ENCODE results near the gene TMEM51. TPM values are rescaled to one million over a fixed set of nuclear protein-coding genes. Genes with fewer than 3 reads are reported as not detected.

The TMEM51 gene
- total RNA-seq, 1 experiment from 2014 or later = 24.7 TPM

- H3K27me3 Mint-ChIP-seq (ENCODE audit: insufficient read depth, unreplicated experiment) = peaks cover 4% of the 10 kb centered on the region
- POLR2A ChIA-PET = no interaction called here
- H3K27ac Mint-ChIP-seq (ENCODE audit: unreplicated experiment) = no peak overlapping the region
- intact Hi-C loops (cut with micrococcal nuclease; ENCODE audit: unreplicated experiment) = loop anchor here (10.0 kb wide), 1 partner anchor 1142 kb away; no protein-coding TSS in a partner anchor
- H3K27me3 ChIP-seq (replicated peaks; ENCODE audit: control insufficient read depth, insufficient read depth, low read length) = no peaks in the 10 kb centered on the region
- CTCF ChIA-PET = no interaction called here
- H3K4me3 Mint-ChIP-seq (ENCODE audit: unreplicated experiment) = no peak overlapping the region
- DNase-seq = no peak
- H3K4me3 ChIP-seq (ENCODE audit: low read depth, low read length) = no peak overlapping the region
- no peaks in the 10 kb centered on the region for H3K9me3 ChIP-seq
- H3K4me1 Mint-ChIP-seq (ENCODE audit: low read depth, unreplicated experiment) = no peaks in the 10 kb centered on the region
- no peak for TF ChIP-seq CTCF (IDR thresholded peaks at IDR 0.05; ENCODE audit: insufficient read depth in 1 of 2, low read depth in 1 of 2, low read length in 1 of 2, severe bottlenecking in 1 of 2, unreplicated experiment in 1 of 2)
- no peaks in the 10 kb centered on the region for H3K4me1 ChIP-seq
- BruUV-seq (replicated peaks) = no TSS peak
- no peaks in the 10 kb centered on the region for H3K9me3 Mint-ChIP-seq (ENCODE audit: unreplicated experiment)
- H3K36me3 Mint-ChIP-seq (ENCODE audit: insufficient read depth, unreplicated experiment) = no peaks in the 10 kb centered on the region
- no peaks in the 10 kb centered on the region for H3K36me3 ChIP-seq (ENCODE audit: control insufficient read depth, insufficient read depth, low read length)
Observed at GRCh38 chr1:15106608-15107007, 46.9 kb upstream of the TMEM51 start.

GRCh38 chr1:15107058-15107687, 46.4 kb upstream of the TMEM51 start:
- ChIA-PET POLR2A (no interaction called here), CTCF (no interaction called here)
- no peaks in the 10 kb centered on the region for H3K9me3 Mint-ChIP-seq (ENCODE audit: unreplicated experiment)
- no peak overlapping the region for H3K27ac Mint-ChIP-seq (ENCODE audit: unreplicated experiment)
- BruUV-seq (replicated peaks) = no TSS peak
- H3K9me3 ChIP-seq = no peaks in the 10 kb centered on the region
- no peak for DNase-seq
- H3K4me1 Mint-ChIP-seq (ENCODE audit: low read depth, unreplicated experiment) = no peaks in the 10 kb centered on the region
- intact Hi-C loops (cut with micrococcal nuclease; ENCODE audit: unreplicated experiment) = loop anchor here (10.0 kb wide), 1 partner anchor 1142 kb away; no protein-coding TSS in a partner anchor
- no peaks in the 10 kb centered on the region for H3K36me3 Mint-ChIP-seq (ENCODE audit: insufficient read depth, unreplicated experiment)
- no peaks in the 10 kb centered on the region for H3K27me3 ChIP-seq (replicated peaks; ENCODE audit: control insufficient read depth, insufficient read depth, low read length)
- no peak overlapping the region for H3K4me3 ChIP-seq (ENCODE audit: low read depth, low read length)
- no peaks in the 10 kb centered on the region for H3K36me3 ChIP-seq (ENCODE audit: control insufficient read depth, insufficient read depth, low read length)
- TF ChIP-seq CTCF (IDR thresholded peaks at IDR 0.05; ENCODE audit: insufficient read depth in 1 of 2, low read depth in 1 of 2, low read length in 1 of 2, severe bottlenecking in 1 of 2, unreplicated experiment in 1 of 2) = no peak
- no peaks in the 10 kb centered on the region for H3K4me1 ChIP-seq
- no peak overlapping the region for H3K4me3 Mint-ChIP-seq (ENCODE audit: unreplicated experiment)
- H3K27me3 Mint-ChIP-seq (ENCODE audit: insufficient read depth, unreplicated experiment) = no peaks in the 10 kb centered on the region

- Mint-ChIP-seq H3K9me3 (ENCODE audit: unreplicated experiment) (no peaks in the 10 kb centered on the region), H3K4me1 (ENCODE audit: low read depth, unreplicated experiment) (no peaks in the 10 kb centered on the region)
- BruUV-seq (replicated peaks) = no TSS peak
Observed at GRCh38 chr1:15107911-15108310, 45.6 kb upstream of the TMEM51 start.

More at GRCh38 chr1:15107911-15108310, 45.6 kb upstream of the TMEM51 start:
- H3K36me3 ChIP-seq (ENCODE audit: control insufficient read depth, insufficient read depth, low read length) = no peaks in the 10 kb centered on the region
- Mint-ChIP-seq H3K36me3 (ENCODE audit: insufficient read depth, unreplicated experiment) (no peaks in the 10 kb centered on the region), H3K27me3 (ENCODE audit: insufficient read depth, unreplicated experiment) (no peaks in the 10 kb centered on the region), H3K27ac (ENCODE audit: unreplicated experiment) (no peak overlapping the region), H3K4me3 (ENCODE audit: unreplicated experiment) (no peak overlapping the region)
- no peak overlapping the region for H3K4me3 ChIP-seq (ENCODE audit: low read depth, low read length)
- CTCF ChIA-PET = interaction anchor here (0.6 kb wide), 1 partner anchor 65 kb away, joined by 5 read pairs; no protein-coding TSS in a partner anchor
- POLR2A ChIA-PET = no interaction called here
- H3K27me3 ChIP-seq (replicated peaks; ENCODE audit: control insufficient read depth, insufficient read depth, low read length) = no peaks in the 10 kb centered on the region
- no peak for DNase-seq
- intact Hi-C loops (cut with micrococcal nuclease; ENCODE audit: unreplicated experiment) = loop anchor here (10.0 kb wide), 1 partner anchor 1143 kb away; no protein-coding TSS in a partner anchor
- TF ChIP-seq CTCF (IDR thresholded peaks at IDR 0.05; ENCODE audit: insufficient read depth in 1 of 2, low read depth in 1 of 2, low read length in 1 of 2, severe bottlenecking in 1 of 2, unreplicated experiment in 1 of 2) = no peak
- no peaks in the 10 kb centered on the region for H3K9me3 ChIP-seq
- no peaks in the 10 kb centered on the region for H3K4me1 ChIP-seq
